Measurements from ENCODE around the gene GCDH. TPM values are rescaled to one million over a fixed set of nuclear protein-coding genes. Genes with fewer than 3 reads are reported as not detected.

Gene GCDH
- total and polyA plus RNA-seq, 2 donors (not counting 1 experiment from before 2014, with no cell fraction given), result 10.3 to 18.0 TPM

DNA sequence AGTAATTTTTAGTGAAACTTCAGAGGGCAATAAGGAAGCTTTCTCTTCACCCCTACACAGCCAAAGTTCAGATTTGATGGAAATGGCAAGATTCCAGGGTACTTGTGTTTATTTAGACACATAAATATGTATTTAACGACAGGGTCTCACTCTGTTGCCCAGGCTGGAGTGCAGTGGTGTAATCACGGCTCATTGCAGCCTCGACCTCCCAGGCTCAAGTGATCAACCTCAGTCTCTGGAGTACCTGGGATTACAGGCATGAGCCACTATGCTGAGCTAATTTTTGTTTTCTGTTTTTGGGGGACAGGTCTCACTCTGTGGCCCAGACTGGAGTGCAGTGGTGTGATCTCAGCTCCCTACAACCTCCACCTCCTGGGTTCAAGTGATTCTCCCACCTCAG lies 30.1 kb downstream of the GCDH start:
- H3K4me3 ChIP-seq (replicated peaks in 1 of 4; ENCODE audit: control extremely low read depth in 1 of 4, insufficient read depth in 1 of 4, low read depth in 3 of 4, low read length in 4 of 4), result no peak overlapping the region
- H3K9me3 ChIP-seq (ENCODE audit: control insufficient read depth, insufficient read depth, low read depth, low read length), result no peaks in the 10 kb centered on the region
- H3K4me2 ChIP-seq (ENCODE audit: extremely low read depth, insufficient read depth, low read length), result no peak overlapping the region
- H2AFZ ChIP-seq (ENCODE audit: low read length), result no peak overlapping the region
- no peak overlapping the region for H3K27ac ChIP-seq (ENCODE audit: insufficient read depth, low read length)
- no peaks in the 10 kb centered on the region for H3K27me3 ChIP-seq (ENCODE audit: control insufficient read depth, insufficient read depth, low read length)
- H3K36me3 ChIP-seq (ENCODE audit: control insufficient read depth, insufficient read depth, low read length), result peaks cover 11% of the 10 kb centered on the region
- H4K20me1 ChIP-seq (ENCODE audit: control insufficient read depth, extremely low read depth, insufficient read depth, low read length), result no peaks in the 10 kb centered on the region
- no peak for DNase-seq (ENCODE audit: low read depth in 2 of 2)
- TF ChIP-seq, protein P1, sequence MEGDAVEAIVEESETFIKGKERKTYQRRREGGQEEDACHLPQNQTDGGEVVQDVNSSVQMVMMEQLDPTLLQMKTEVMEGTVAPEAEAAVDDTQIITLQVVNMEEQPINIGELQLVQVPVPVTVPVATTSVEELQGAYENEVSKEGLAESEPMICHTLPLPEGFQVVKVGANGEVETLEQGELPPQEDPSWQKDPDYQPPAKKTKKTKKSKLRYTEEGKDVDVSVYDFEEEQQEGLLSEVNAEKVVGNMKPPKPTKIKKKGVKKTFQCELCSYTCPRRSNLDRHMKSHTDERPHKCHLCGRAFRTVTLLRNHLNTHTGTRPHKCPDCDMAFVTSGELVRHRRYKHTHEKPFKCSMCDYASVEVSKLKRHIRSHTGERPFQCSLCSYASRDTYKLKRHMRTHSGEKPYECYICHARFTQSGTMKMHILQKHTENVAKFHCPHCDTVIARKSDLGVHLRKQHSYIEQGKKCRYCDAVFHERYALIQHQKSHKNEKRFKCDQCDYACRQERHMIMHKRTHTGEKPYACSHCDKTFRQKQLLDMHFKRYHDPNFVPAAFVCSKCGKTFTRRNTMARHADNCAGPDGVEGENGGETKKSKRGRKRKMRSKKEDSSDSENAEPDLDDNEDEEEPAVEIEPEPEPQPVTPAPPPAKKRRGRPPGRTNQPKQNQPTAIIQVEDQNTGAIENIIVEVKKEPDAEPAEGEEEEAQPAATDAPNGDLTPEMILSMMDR (conservative IDR thresholded peaks at IDR 0.05 in 1 of 2, IDR thresholded peaks at IDR 0.05 in 1 of 2; ENCODE audit: low read depth in 1 of 2, low read length in 2 of 2), result no peak
- no peak for TF ChIP-seq EZH2 (IDR thresholded peaks at IDR 0.05; ENCODE audit: low read length, missing control alignments)
- H3K9ac ChIP-seq (ENCODE audit: insufficient read depth, low read length), result no peak overlapping the region
- H3K4me1 ChIP-seq (ENCODE audit: control insufficient read depth, extremely low read depth, insufficient read depth, low read length), result peaks cover 3% of the 10 kb centered on the region
- no peaks in the 10 kb centered on the region for H3K79me2 ChIP-seq (ENCODE audit: control insufficient read depth, insufficient read depth, low read length)

DNA sequence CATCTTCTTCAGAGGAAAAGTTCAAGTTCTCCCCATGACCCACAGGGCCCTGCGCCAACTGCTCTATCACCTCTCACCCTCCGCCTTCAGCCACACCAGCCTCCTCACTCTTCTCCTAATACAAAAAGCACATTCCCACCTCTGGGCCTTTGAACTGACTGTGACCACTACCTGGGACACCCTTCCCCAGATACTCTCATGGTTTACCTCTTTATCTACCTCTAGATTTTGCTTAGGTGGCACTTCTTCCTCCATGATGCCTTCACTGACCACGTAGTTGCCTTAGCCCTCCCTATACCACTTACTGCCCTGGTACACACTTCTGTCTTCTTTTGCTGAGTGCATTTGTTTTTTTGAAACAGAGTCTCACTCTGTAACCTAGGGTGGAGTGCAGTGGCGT lies 32.0 kb downstream of the GCDH start:
- H3K9me3 ChIP-seq (ENCODE audit: control insufficient read depth, insufficient read depth, low read depth, low read length), result no peaks in the 10 kb centered on the region
- H3K27me3 ChIP-seq (ENCODE audit: control insufficient read depth, insufficient read depth, low read length), result no peaks in the 10 kb centered on the region
- no peaks in the 10 kb centered on the region for H4K20me1 ChIP-seq (ENCODE audit: control insufficient read depth, extremely low read depth, insufficient read depth, low read length)
- no peak for DNase-seq (ENCODE audit: low read depth in 2 of 2)
- no peak overlapping the region for H3K4me2 ChIP-seq (ENCODE audit: extremely low read depth, insufficient read depth, low read length)
- no peak for TF ChIP-seq EZH2 (IDR thresholded peaks at IDR 0.05; ENCODE audit: low read length, missing control alignments)
- TF ChIP-seq, protein P1 (conservative IDR thresholded peaks at IDR 0.05 in 1 of 2, IDR thresholded peaks at IDR 0.05 in 1 of 2; ENCODE audit: low read depth in 1 of 2, low read length in 2 of 2), result no peak
- H3K9ac ChIP-seq (ENCODE audit: insufficient read depth, low read length), result no peak overlapping the region
- H3K27ac ChIP-seq (ENCODE audit: insufficient read depth, low read length), result no peak overlapping the region
- peaks cover 3% of the 10 kb centered on the region for H3K4me1 ChIP-seq (ENCODE audit: control insufficient read depth, extremely low read depth, insufficient read depth, low read length)
- no peak overlapping the region for H2AFZ ChIP-seq (ENCODE audit: low read length)
- no peak overlapping the region for H3K4me3 ChIP-seq (replicated peaks in 1 of 4; ENCODE audit: control extremely low read depth in 1 of 4, insufficient read depth in 1 of 4, low read depth in 3 of 4, low read length in 4 of 4)
- no peaks in the 10 kb centered on the region for H3K79me2 ChIP-seq (ENCODE audit: control insufficient read depth, insufficient read depth, low read length)
- H3K36me3 ChIP-seq (ENCODE audit: control insufficient read depth, insufficient read depth, low read length), result peaks cover 16% of the 10 kb centered on the region

DNA sequence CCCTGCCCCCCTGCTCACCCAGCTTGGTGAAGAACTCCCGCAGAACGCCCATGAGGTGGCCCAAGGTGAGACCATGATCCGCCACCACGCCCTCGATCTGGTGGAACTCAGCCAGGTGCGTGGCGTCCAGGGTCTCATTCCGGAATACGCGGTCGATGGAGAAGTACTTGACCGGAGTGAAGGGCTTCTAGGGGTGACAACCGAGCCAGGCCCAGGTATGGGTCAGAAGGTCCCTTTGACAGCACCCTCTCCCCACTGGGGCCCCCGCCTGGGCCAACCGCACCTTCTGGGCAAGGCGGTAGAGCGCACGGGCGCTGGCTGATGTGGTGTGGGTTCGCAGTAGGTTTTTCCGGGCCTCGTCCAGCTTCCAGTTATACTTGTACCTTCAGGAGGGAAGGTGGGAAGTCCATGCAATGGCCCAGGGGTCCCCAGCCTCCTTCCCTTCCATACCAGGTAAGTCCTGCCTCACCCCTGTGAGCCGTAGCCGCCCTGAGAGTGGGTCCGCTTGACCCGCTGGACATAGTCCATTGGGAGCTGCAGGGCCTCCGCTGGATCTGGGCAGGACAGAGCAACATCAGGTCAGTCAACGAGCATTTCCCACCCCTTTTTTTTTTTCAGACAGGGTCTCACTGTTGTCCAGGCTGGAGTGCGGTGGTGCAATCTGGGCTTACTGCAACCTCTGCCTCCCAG lies 33.8 kb downstream of the GCDH start:
- H3K4me2 ChIP-seq (ENCODE audit: extremely low read depth, insufficient read depth, low read length), result no peak overlapping the region
- H2AFZ ChIP-seq (ENCODE audit: low read length), result no peak overlapping the region
- no peaks in the 10 kb centered on the region for H3K79me2 ChIP-seq (ENCODE audit: control insufficient read depth, insufficient read depth, low read length)
- no peaks in the 10 kb centered on the region for H3K4me1 ChIP-seq (ENCODE audit: control insufficient read depth, extremely low read depth, insufficient read depth, low read length)
- peaks cover 26% of the 10 kb centered on the region for H3K36me3 ChIP-seq (ENCODE audit: control insufficient read depth, insufficient read depth, low read length)
- H3K4me3 ChIP-seq (replicated peaks in 1 of 4; ENCODE audit: control extremely low read depth in 1 of 4, insufficient read depth in 1 of 4, low read depth in 3 of 4, low read length in 4 of 4), result no peak overlapping the region
- H3K27me3 ChIP-seq (ENCODE audit: control insufficient read depth, insufficient read depth, low read length), result no peaks in the 10 kb centered on the region
- TF ChIP-seq, protein P1 (conservative IDR thresholded peaks at IDR 0.05 in 1 of 2, IDR thresholded peaks at IDR 0.05 in 1 of 2; ENCODE audit: low read depth in 1 of 2, low read length in 2 of 2), result no peak
- TF ChIP-seq EZH2 (IDR thresholded peaks at IDR 0.05; ENCODE audit: low read length, missing control alignments), result no peak
- no peak overlapping the region for H3K27ac ChIP-seq (ENCODE audit: insufficient read depth, low read length)
- H3K9ac ChIP-seq (ENCODE audit: insufficient read depth, low read length), result no peak overlapping the region
- no peaks in the 10 kb centered on the region for H4K20me1 ChIP-seq (ENCODE audit: control insufficient read depth, extremely low read depth, insufficient read depth, low read length)
- H3K9me3 ChIP-seq (ENCODE audit: control insufficient read depth, insufficient read depth, low read depth, low read length), result no peaks in the 10 kb centered on the region
- DNase-seq (ENCODE audit: low read depth in 2 of 2), result no peak
